Dermis blood vessel endothelial cell (primary cell): ENCODE data around the gene TMEM131. TPM values are rescaled to one million over a fixed set of nuclear protein-coding genes. Genes with fewer than 3 reads are reported as not detected.
"Not testable (repeated sequence)": the region's sequence is repeated elsewhere in the genome, so short reads cannot be mapped to it uniquely, and the experiment has no call there.

Source experiments
- DNase-seq: peaks from one replicate; pipeline ENCODE4 v3.0.0; 2010
- total RNA-seq: library from RNA; depleted of rRNA; stranded (reverse); fragments of >200 nt; gene quantifications from 2 replicates; pipeline ENCODE4 v1.2.3, GENCODE V29; 2014

Gene TMEM131
- total RNA-seq, 1 donor from 2014 or later, result 22.3 TPM

- no peak for DNase-seq
Measured at GRCh38 chr2:97991081-97991856, 4.5 kb downstream of the TMEM131 start.

DNA sequence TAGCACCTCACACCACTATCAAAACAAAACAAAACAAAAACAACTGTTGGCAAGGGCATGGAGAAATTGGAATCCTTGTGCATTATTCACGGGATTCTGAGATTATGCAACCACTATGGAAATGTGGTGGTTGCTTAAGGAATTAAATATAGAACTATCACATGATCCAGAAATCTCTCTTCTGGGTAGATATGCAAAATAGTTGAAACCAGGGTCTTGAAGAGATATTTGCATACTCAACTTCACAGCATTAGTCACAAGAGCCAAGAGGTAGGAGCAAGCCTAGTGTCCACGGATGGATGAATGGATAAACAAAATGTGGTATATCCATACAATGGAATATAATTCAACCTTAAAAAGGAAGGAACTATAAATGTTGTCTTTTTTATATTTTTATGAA is 7.0 kb downstream of the TMEM131 start:
- DNase-seq, result no peak

GRCh38 chr2:97985998-97986397 is 9.8 kb downstream of the TMEM131 start:
- DNase-seq, result no peak

DNA sequence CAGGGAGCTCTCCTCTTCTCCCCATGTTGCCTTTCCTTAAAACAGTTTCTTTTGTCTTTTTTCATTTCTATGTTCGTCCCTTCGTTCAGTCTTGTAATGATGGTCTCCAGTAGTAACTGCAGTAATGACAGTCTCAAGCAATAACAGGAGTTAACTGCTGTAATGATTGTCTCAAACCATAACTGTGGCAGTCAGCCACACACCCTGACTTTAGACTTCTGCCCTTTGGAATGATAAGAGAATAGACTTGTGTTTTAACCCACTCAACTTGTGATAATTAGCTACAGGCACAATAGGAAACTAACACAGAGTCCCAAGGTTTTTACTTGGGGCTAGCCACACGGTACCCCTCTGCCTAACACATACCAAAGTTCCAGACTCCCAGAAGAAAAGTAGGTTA is 12.1 kb downstream of the TMEM131 start:
- DNase-seq, result no peak

GRCh38 chr2:97983134-97983533 is 12.6 kb downstream of the TMEM131 start:
- DNase-seq, result no peak

- DNase-seq, result no peak
Measured at GRCh38 chr2:97982621-97983020, 13.1 kb downstream of the TMEM131 start.

DNA sequence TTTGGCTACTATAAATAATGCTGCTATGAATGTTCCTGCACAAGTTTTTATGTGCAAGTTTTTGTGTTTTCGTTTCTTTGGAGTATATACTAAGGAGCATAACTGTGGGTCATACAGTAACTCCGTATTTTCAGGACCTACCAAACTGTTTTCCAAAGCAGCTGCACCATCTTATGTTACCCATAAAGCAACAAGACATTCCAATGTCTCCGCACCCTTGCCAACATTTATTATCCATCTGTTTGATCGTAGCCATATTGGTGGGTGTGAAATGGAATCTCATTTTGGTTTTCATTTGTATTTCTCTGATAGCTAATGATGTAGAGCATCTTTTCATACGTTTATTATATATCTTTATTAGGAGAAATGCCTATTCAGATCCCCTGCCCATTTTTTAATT is 13.8 kb downstream of the TMEM131 start:
- no peak for DNase-seq

DNA sequence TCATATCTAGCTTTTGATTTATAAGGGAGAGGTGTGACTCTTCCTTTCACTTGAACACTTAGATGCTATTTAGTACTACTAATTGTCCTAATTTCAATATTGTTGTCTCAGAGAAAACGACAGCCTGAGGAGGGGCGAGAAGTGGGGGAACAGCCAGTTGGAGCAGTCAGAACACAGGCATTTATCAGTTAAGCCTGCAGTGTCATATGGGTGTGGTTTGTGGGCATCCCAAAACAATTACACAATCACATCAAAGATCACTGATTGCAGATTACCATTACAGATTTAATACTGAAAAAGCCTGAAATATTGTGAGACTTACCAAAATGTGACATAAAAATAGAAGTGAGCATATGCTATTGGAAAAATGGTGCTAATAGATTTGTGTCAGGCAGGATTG is 15.8 kb downstream of the TMEM131 start:
- DNase-seq, result no peak

GRCh38 chr2:97974471-97974870 is 21.3 kb downstream of the TMEM131 start:
- DNase-seq, result no peak

DNA sequence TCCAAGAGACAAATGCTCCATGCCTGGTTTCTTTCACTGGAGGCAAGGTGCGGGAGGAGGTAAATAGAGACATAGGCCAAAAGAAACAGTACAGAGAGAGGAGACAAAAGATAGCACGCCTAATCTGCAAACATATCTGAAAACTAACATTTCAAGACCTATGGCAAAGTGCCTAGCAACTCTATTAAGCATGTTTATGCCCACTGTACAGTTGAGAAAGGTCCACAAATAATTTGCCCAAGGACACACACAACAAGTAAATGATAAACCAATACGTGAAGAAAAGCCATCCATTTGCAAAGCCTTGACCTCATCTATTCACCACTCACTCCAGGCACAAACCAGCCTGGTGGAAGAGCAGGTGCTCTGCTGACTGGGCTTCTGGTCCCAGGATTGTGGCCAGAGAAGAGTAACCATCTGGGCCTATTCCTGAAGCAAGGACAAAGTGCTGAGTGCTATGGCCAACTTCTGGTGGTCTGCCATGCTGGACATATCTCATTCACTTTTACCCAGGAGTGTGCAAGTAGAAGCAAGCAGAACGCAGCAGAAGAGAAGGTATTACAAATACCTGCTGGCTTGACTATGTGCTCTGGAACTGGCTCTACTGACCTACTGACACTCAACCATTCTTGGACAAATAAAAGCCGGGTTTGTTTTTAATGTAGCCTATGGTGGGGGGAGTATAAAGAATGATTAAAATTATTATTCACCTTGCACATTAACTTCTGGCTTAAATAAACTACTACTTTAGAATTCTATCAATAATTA is 25.3 kb downstream of the TMEM131 start:
- no peak for DNase-seq

DNA sequence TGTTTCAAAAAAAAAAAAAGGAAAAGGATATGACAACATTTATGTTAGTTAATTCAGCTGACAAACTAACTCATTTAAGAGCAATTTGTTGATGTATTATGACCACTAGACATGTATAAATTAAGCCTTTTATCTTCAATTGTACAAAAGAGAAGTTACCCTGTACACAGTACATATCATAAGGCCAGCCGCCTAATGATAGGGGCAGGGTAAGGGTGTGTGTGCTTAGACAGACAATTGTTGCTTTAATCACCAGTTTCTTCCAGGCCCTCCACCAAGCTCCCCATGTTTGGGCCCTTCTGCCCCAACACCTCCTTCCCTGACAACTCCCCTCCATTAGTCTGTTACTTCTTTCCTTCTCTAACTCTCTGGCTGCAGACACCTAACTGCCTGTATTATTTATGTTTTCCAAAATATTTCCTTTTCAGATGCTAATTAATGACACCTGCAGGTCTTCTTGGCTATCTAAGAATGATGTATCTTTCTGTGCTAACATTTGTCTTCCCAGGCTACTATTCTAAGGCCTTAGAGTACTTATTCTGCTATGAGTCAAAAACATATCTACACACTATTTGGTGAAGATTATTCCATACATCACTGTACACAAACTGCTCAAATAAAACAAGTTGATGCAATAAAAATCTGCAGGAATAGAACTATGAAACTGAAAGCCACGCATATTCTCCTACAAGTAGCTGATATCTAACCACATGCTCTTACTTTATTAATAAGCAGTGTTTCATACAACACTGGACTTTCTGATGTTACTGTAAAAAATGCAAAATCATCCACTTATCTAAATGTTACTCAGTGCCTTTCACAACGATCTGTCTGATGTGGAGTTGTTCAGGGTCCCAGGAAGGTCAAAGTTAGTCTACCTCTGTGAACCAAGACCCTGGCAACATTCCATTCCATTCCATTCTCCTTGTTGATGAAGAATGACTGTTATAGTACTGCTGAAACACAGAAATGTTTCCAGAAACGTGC is 26.4 kb downstream of the TMEM131 start:
- DNase-seq, result no peak

GRCh38 chr2:97967931-97968627 is 27.7 kb downstream of the TMEM131 start:
- DNase-seq, result no peak

DNA sequence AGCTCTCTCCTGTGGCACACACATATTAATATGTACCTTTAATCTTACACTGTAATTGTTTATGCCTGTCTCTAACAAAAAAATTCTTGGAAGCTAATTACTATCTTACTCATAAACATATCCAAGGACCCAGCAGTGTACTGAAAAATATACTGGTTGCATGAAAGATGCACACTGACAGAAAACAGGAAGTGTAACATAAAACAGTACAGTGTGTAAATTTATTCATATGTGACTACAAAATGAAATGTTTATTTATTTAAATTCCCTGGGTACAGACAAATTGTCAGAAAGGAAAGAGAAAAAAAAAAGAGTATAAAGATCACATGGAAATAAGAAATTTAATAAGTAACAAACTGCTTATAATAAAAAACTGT is 28.5 kb downstream of the TMEM131 start:
- no peak for DNase-seq

GRCh38 chr2:97966545-97967215 is 29.1 kb downstream of the TMEM131 start:
- no peak for DNase-seq

GRCh38 chr2:97965116-97965515 is 30.6 kb downstream of the TMEM131 start:
- DNase-seq, result no peak

GRCh38 chr2:97963880-97964279 is 31.9 kb downstream of the TMEM131 start:
- DNase-seq, result no peak

GRCh38 chr2:97963079-97963406 is 32.7 kb downstream of the TMEM131 start:
- no peak for DNase-seq

GRCh38 chr2:97961534-97961933 is 34.2 kb downstream of the TMEM131 start:
- no peak for DNase-seq

DNA sequence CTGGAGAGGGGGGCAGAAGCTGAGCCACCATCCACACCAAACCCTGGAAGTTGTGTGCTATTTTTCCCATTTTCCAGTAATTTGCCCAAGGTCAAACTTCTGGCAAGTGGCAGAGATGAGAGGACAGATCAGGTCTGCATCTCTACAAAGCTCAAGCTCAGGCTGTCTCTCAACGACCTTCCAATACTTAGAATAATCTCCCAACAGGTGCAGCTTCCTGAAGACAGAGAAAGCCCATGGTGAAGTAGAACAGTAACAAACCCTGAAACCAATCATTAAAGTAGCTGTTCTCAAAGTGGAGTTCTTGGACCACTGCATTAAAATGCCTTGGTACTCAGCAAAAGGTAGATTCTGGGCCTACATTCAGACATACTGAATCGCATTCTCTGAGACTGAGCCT is 37.6 kb downstream of the TMEM131 start:
- no peak for DNase-seq

GRCh38 chr2:97957432-97958183 is 38.1 kb downstream of the TMEM131 start:
- DNase-seq, result no peak

- not testable (repeated sequence) for DNase-seq
Measured at GRCh38 chr2:97956753-97957152, 39.0 kb downstream of the TMEM131 start.
